GM18517 (cell line): ENCODE data around the gene ILDR1.
A peak's percentile ranks its signal among the peaks of the same experiment; 100 is the strongest.

Source experiments
- ATAC-seq: cut with Tn5 transposase; IDR thresholded peaks from one replicate; pipeline ENCODE4 v1.9.1; 2021; ENCODE audit warnings: mild to moderate bottlenecking, moderate library complexity; ENCODE audit not compliant: unreplicated experiment

ILDR1 gene

DNA sequence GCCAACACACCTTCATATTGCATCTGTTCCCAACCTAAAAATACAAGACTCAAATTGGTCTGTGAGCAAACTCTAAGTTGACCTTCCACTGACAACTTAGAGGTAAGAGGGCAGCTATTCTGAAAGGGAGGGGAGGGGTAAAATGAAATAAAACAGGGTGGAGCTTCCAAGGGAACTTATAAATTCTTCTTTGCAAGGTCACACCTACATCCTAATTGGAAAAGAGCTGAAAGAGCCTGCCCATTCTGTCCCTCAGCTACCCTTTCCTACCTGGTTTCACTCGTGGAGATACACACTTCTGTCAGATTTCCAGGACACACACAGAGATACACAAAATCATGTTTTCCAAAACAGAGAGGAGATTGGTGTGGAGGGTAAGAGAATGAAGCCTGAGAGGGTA, 1.0 kb downstream of the ILDR1 start:
- no peak for ATAC-seq

- no peak for ATAC-seq
Measured at GRCh38 chr3:122019493-122019892, 2.6 kb downstream of the ILDR1 start.

- ATAC-seq, result peak; percentile 91
Measured at GRCh38 chr3:122014741-122015140, 7.3 kb downstream of the ILDR1 start.

DNA sequence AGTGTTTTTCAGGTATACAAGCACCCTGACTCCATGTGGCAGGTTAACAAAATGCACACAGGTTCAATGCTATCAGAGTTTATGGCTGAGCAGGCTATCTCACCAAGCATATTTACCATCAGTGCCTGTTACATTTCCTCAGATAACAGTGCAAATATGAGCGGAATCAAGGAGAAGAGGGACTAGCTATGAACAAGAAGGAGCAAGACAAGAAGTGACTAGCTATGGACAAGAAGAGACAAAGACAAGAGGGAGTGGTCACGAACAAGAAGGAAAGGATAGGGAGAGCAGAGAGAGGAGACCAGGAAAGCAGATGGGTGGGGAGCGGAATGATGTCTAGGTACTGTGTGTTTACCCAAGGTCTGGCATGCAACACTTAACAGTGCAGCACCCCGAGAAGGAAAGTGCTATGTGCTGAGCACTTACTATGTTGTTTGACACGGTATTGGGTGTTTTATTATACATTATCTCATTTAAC, 8.6 kb downstream of the ILDR1 start:
- ATAC-seq, result no peak

DNA sequence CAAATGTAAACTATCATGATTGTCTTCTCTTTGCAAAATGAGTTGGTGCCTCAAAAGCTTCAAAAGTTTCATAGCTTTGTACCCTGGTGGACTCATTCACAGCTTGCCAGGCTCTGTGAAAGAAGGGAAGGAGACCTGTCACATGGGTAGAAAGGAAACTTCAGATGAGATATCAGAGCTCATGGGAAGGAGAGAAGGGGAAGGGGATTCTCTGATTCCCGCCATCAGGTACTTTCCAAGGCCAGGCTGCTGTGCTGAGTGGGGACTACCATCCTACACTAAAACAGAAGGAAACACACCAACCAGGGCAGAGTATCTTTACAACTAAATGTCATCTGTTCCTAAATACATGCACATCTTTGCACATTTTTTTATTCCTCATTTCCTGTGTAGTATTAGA, 9.2 kb downstream of the ILDR1 start:
- no peak for ATAC-seq

- no peak for ATAC-seq
Measured at GRCh38 chr3:122011396-122011795, 10.7 kb downstream of the ILDR1 start.

GRCh38 chr3:122010506-122010905, 11.5 kb downstream of the ILDR1 start:
- no peak for ATAC-seq

GRCh38 chr3:122008166-122008565, 13.9 kb downstream of the ILDR1 start:
- ATAC-seq, result no peak

DNA sequence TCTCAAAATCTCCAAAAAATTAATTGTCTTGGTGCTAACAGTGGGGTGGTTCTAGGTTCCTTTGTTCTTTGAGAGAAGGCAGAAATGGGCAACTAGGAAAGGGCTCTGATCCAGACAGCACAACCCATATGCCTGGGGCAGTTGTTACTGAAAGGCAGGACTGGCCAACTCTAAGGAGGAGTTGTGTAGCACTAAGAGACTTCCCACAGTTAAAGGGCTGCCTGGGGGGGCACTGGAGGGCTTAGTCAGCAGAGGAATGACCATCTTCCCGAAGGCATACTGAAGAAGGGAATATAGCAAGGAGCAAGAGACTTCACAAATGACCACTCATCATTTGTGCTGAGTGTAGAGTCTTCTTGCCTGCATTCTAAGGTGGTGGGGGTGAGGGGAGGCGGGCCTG, 15.8 kb downstream of the ILDR1 start:
- ATAC-seq, result no peak

GRCh38 chr3:122004991-122005565, 17.0 kb downstream of the ILDR1 start:
- ATAC-seq, result peak; percentile 38

- no peak for ATAC-seq
Measured at GRCh38 chr3:122004107-122004506, 17.9 kb downstream of the ILDR1 start.

- ATAC-seq, result no peak
Measured at GRCh38 chr3:122003606-122004005, 18.4 kb downstream of the ILDR1 start.

- no peak for ATAC-seq
Measured at GRCh38 chr3:122003112-122003511, 18.9 kb downstream of the ILDR1 start.

DNA sequence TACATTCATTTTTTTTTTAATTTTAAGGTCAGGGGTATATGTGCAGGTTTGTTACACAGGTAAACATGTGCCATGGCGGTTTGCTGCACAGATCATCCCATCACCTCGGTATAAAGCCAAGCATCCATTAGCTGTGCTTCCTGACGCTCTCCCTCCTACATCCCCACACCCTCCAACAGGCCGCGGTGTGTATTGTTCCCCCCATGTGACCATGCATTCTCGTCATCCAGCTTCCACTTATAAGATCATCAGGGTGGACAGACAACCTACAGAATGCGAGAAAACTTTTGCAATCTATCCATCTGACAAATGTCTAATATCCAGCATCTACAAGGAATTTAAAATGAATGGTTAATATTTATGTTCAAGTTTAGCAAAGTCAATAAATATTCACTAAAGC, 19.4 kb downstream of the ILDR1 start:
- no peak for ATAC-seq

DNA sequence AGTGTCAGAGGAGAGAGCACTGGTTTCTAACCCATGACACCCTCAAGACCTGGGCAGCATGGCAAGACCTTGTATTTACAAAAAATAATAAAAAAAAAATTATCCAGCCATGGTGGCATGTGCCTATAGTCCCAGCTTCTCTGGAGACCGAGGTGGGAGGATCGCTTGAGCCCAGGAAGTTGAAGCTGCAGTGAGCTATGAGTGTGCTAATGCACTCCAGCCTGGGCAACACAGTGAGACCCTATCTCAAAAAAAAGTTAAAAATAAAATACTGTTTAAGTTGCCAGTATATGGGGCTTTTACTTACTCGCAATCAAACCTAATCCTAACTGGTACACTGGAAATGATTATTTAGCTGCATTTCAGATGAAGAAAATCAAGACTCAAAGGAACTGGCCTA, 20.2 kb downstream of the ILDR1 start:
- no peak for ATAC-seq

GRCh38 chr3:122000936-122001605, 21.0 kb downstream of the ILDR1 start:
- no peak for ATAC-seq

- no peak for ATAC-seq
Measured at GRCh38 chr3:121999931-122000330, 22.1 kb downstream of the ILDR1 start.

GRCh38 chr3:121998611-121999473, 23.2 kb downstream of the ILDR1 start:
- ATAC-seq, result no peak

- ATAC-seq, result no peak
Measured at GRCh38 chr3:121998030-121998580, 23.9 kb downstream of the ILDR1 start.

- ATAC-seq, result no peak
Measured at GRCh38 chr3:121997372-121997771, 24.7 kb downstream of the ILDR1 start.

DNA sequence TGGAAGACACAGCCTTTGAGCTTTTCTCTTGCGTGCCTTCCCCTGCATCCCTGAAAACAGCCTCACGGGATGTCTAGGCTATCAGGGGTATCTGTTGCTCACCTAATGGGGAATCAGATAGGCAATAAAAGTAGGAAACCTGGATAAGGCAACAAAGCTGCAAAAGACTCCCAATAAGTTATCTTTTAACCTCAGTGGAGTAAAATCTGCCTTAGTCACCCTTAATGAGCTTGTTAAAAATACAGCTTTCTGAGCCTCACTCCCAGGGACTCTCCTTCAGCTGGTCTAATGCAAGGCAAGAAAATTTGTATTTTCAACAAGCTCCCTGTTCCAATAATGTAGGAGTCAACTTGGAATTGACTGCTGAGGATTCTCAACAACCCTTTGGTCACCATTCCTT, 25.6 kb downstream of the ILDR1 start:
- ATAC-seq, result no peak
